Endothelial cell (in vitro differentiated cells): Measurements from ENCODE around the gene KRTAP5-4. TPM values are rescaled to one million over a fixed set of nuclear protein-coding genes. Genes with fewer than 3 reads are reported as not detected.

ENCODE experiments used
- DNase-seq: peaks from one replicate; pipeline ENCODE4 v3.0.0; 2021; ENCODE audit warnings: low spot score
- H3K27ac Mint-ChIP-seq: one replicate; pipeline ENCODE4 v1.8.0; 2021; ENCODE audit warnings: mixed read lengths, inconsistent platforms; ENCODE audit not compliant: unreplicated experiment
- H3K27me3 Mint-ChIP-seq: one replicate; pipeline ENCODE4 v1.8.0; 2021; ENCODE audit warnings: mild to moderate bottlenecking, moderate library complexity, mixed read lengths, inconsistent platforms; ENCODE audit not compliant: unreplicated experiment
- H3K36me3 Mint-ChIP-seq: one replicate; pipeline ENCODE4 v1.8.0; 2021; ENCODE audit warnings: mild to moderate bottlenecking, low read depth, mixed read lengths, inconsistent platforms; ENCODE audit not compliant: unreplicated experiment
- H3K4me1 Mint-ChIP-seq: one replicate; pipeline ENCODE4 v1.8.0; 2021; ENCODE audit warnings: mild to moderate bottlenecking, mixed read lengths, inconsistent platforms; ENCODE audit not compliant: unreplicated experiment
- H3K4me3 Mint-ChIP-seq: one replicate; pipeline ENCODE4 v1.8.0; 2021; ENCODE audit warnings: mild to moderate bottlenecking, mixed read lengths, inconsistent platforms; ENCODE audit not compliant: unreplicated experiment
- H3K9me3 Mint-ChIP-seq: one replicate; pipeline ENCODE4 v1.8.0; 2021; ENCODE audit warnings: mixed read lengths, inconsistent platforms; ENCODE audit not compliant: unreplicated experiment
- total RNA-seq: library from RNA; stranded (reverse); fragmentation: NEBNext Ultra II Directional; extraction: Animal tissue kit (Norgen Biotek cat#: 25700); gene quantifications from one replicate; pipeline ENCODE4 v1.2.1, GENCODE V29; 2021; ENCODE audit not compliant: unreplicated experiment
- TF ChIP-seq, protein P1 (sequence below): fragments of 200-600 bp; sonication (generic); IDR thresholded peaks from one replicate; pipeline ENCODE4 v1.5.0; 2021; ENCODE audit warnings: antibody characterized with exemption; ENCODE audit not compliant: unreplicated experiment

Gene KRTAP5-4
- total RNA-seq, 1 donor from 2014 or later, result not detected

GRCh38 chr11:1660111-1660867, 38.4 kb upstream of the KRTAP5-4 start:
- TF ChIP-seq, protein P1, sequence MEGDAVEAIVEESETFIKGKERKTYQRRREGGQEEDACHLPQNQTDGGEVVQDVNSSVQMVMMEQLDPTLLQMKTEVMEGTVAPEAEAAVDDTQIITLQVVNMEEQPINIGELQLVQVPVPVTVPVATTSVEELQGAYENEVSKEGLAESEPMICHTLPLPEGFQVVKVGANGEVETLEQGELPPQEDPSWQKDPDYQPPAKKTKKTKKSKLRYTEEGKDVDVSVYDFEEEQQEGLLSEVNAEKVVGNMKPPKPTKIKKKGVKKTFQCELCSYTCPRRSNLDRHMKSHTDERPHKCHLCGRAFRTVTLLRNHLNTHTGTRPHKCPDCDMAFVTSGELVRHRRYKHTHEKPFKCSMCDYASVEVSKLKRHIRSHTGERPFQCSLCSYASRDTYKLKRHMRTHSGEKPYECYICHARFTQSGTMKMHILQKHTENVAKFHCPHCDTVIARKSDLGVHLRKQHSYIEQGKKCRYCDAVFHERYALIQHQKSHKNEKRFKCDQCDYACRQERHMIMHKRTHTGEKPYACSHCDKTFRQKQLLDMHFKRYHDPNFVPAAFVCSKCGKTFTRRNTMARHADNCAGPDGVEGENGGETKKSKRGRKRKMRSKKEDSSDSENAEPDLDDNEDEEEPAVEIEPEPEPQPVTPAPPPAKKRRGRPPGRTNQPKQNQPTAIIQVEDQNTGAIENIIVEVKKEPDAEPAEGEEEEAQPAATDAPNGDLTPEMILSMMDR, result no peak
- Mint-ChIP-seq H3K4me3 (no peak overlapping the region), H3K27ac (no peak overlapping the region), H3K27me3 (peaks cover 5% of the 10 kb centered on the region), H3K36me3 (no peaks in the 10 kb centered on the region), H3K4me1 (peaks cover 3% of the 10 kb centered on the region), H3K9me3 (no peaks in the 10 kb centered on the region)
- DNase-seq, result no peak

- Mint-ChIP-seq H3K4me3 (no peak overlapping the region), H3K27ac (no peak overlapping the region), H3K9me3 (no peaks in the 10 kb centered on the region), H3K36me3 (no peaks in the 10 kb centered on the region), H3K27me3 (peaks cover 7% of the 10 kb centered on the region), H3K4me1 (peaks cover 3% of the 10 kb centered on the region)
- TF ChIP-seq, protein P1, result no peak
- no peak for DNase-seq
Measured at GRCh38 chr11:1659506-1659905, 37.6 kb upstream of the KRTAP5-4 start.

GRCh38 chr11:1656670-1657069, 34.7 kb upstream of the KRTAP5-4 start:
- Mint-ChIP-seq H3K4me1 (peaks cover 3% of the 10 kb centered on the region), H3K4me3 (no peak overlapping the region), H3K36me3 (no peaks in the 10 kb centered on the region), H3K27ac (no peak overlapping the region), H3K27me3 (peaks cover 10% of the 10 kb centered on the region), H3K9me3 (no peaks in the 10 kb centered on the region)
- TF ChIP-seq, protein P1, result no peak
- DNase-seq, result no peak

GRCh38 chr11:1656061-1656441, 34.1 kb upstream of the KRTAP5-4 start:
- Mint-ChIP-seq H3K27me3 (peaks cover 11% of the 10 kb centered on the region), H3K4me3 (no peak overlapping the region), H3K36me3 (no peaks in the 10 kb centered on the region), H3K27ac (no peak overlapping the region), H3K4me1 (peaks cover 3% of the 10 kb centered on the region), H3K9me3 (no peaks in the 10 kb centered on the region)
- TF ChIP-seq, protein P1, result no peak
- no peak for DNase-seq
